GM12878 (cell line): ENCODE measurements around the gene AQP5. TPM values are rescaled to one million over a fixed set of nuclear protein-coding genes. Genes with fewer than 3 reads are reported as not detected.
A peak's percentile ranks its signal among the peaks of the same experiment; 100 is the strongest.

Source experiments
- ATAC-seq: fragments of 200-7000 bp; cut with Tn5 transposase; 3 replicates; pipeline ENCODE4 v1.9.1; 2020; ENCODE audit warnings: mild to moderate bottlenecking, moderate library complexity
- BruUV-seq: library from RNA; stranded (reverse); fragments of 400-500 nt; replicated peaks from 2 replicates; lab custom pipeline; 2021; lab: Mats Ljungman, UMichigan
- CTCF ChIA-PET: fragments of 300-600 bp; sonication (Branson Sonifier 250); formaldehyde crosslinking; extraction: SDS; loops from one replicate; lab custom pipeline; 2021; ENCODE audit warnings: inconsistent platforms; lab: Yijun Ruan, JAX
- POLR2A ChIA-PET: fragments of 350-600 bp; formaldehyde crosslinking; extraction: SDS; loops from one replicate; lab custom pipeline; 2021; ENCODE audit warnings: inconsistent platforms; lab: Charles Lee
- RAD21 ChIA-PET: fragments of 300-600 bp; sonication (Branson Sonifier 250); formaldehyde crosslinking; loops from one replicate; lab custom pipeline; 2023; ENCODE audit warnings: antibody characterized with exemption; ENCODE audit not compliant: unreplicated experiment; lab: Charles Lee
- SMC1A ChIA-PET: fragments of 300-600 bp; sonication (Branson Sonifier 250); formaldehyde crosslinking; loops from one replicate; lab custom pipeline; 2023; ENCODE audit not compliant: unreplicated experiment, uncharacterized antibody; lab: Charles Lee
- DNase-seq: peaks from one replicate; pipeline ENCODE4 v3.0.0-alpha.2; 2011; ENCODE audit warnings: low read depth, low spot score
- FAIRE-seq: peaks from 3 replicates; lab custom pipeline; 2011; peaks lifted over from hg19 to GRCh38; lab: Jason Lieb, UNC
- H2AFZ ChIP-seq: 2 replicates; pipeline ENCODE4 v1.6.0; 2011; ENCODE audit warnings: low read depth, low read length, control low read depth; ENCODE audit not compliant: control insufficient read depth
- H3K27ac ChIP-seq: 2 replicates; pipeline ENCODE4 v1.5.1; 2011; ENCODE audit warnings: control low read depth; ENCODE audit not compliant: control insufficient read depth, insufficient read depth
- H3K27me3 ChIP-seq, 2 experiments: replicated peaks in 1 of 2; 2 replicates each; pipeline versions ENCODE4 v1.6.0 to v1.6.1; 2011; ENCODE audit warnings: low read length in 1 of 2; ENCODE audit not compliant: control insufficient read depth in 2 of 2, insufficient read depth in 2 of 2
- H3K36me3 ChIP-seq, 2 experiments: 2 replicates each; pipeline ENCODE4 v1.5.1; 2011; ENCODE audit warnings: low read length in 1 of 2; ENCODE audit not compliant: control insufficient read depth in 2 of 2, insufficient read depth in 2 of 2
- H3K4me1 ChIP-seq: 2 replicates; pipeline ENCODE4 v1.6.1; 2011; ENCODE audit warnings: mild to moderate bottlenecking, low read length, moderate library complexity, mixed read lengths; ENCODE audit not compliant: control insufficient read depth, insufficient read depth
- H3K4me2 ChIP-seq: 2 replicates; pipeline ENCODE4 v1.6.0; 2011; ENCODE audit warnings: control low read depth; ENCODE audit not compliant: control insufficient read depth, insufficient read depth
- H3K4me3 ChIP-seq: fragments of 200-600 bp; sonication (generic); 2 replicates; pipeline ENCODE4 v1.5.1; 2016
- H3K79me2 ChIP-seq: 2 replicates; pipeline ENCODE4 v1.6.0; 2011; ENCODE audit warnings: low read length; ENCODE audit not compliant: control insufficient read depth, insufficient read depth
- H3K9ac ChIP-seq: 2 replicates; pipeline ENCODE4 v1.8.0; 2011; ENCODE audit warnings: low read length, control low read depth, mixed read lengths; ENCODE audit not compliant: control insufficient read depth, insufficient read depth
- H3K9me3 ChIP-seq: replicated peaks from 3 replicates; pipeline ENCODE4 v1.5.1; 2011; ENCODE audit warnings: mild to moderate bottlenecking, low read length; ENCODE audit not compliant: control insufficient read depth, insufficient read depth
- H4K20me1 ChIP-seq: 2 replicates; pipeline ENCODE4 v1.6.0; 2011; ENCODE audit not compliant: control insufficient read depth, insufficient read depth
- CBX3 ChIP-seq: fragments of 200-600 bp; sonication (generic); IDR thresholded peaks from 2 replicates; pipeline ENCODE4 v1.6.1; 2016; ENCODE audit warnings: low read depth, borderline replicate concordance
- FOXK2 ChIP-seq: fragments of 450-650 bp; IDR thresholded peaks from 2 replicates; pipeline ENCODE4 v1.6.1; 2017; ENCODE audit warnings: mild to moderate bottlenecking, moderate library complexity
- HDAC2 ChIP-seq: fragments of 200-600 bp; sonication (generic); IDR thresholded peaks from 2 replicates; pipeline ENCODE4 v1.6.1; 2017
- IKZF2 ChIP-seq, 2 experiments: fragments of 450-650 bp; IDR thresholded peaks; 2 replicates each; pipeline ENCODE4 v1.6.1; 2017; ENCODE audit warnings: mild to moderate bottlenecking in 2 of 2, moderate library complexity in 2 of 2
- JUND ChIP-seq: IDR thresholded peaks from 2 replicates; pipeline ENCODE4 v1.6.1; 2012; ENCODE audit warnings: low read depth, mild to moderate bottlenecking, low read length, improper control_type of control experiment, moderate library complexity
- MEF2B ChIP-seq: fragments of 450-650 bp; IDR thresholded peaks from 2 replicates; pipeline ENCODE4 v1.6.1; 2018; ENCODE audit warnings: mild to moderate bottlenecking, moderate library complexity; ENCODE audit not compliant: partially characterized antibody, poor library complexity, severe bottlenecking
- MLLT1 ChIP-seq: fragments of 450-650 bp; IDR thresholded peaks from 2 replicates; pipeline ENCODE4 v1.6.1; 2016; ENCODE audit warnings: mild to moderate bottlenecking
- MXI1 ChIP-seq: fragments of 150-350 bp; IDR thresholded peaks from 2 replicates; pipeline ENCODE4 v1.6.1; 2011; ENCODE audit warnings: low read depth, mild to moderate bottlenecking, inconsistent platforms, low read length, improper control_type of control experiment
- NFIC ChIP-seq: IDR thresholded peaks from 2 replicates; pipeline ENCODE4 v1.6.1; 2012; ENCODE audit warnings: low read depth, mild to moderate bottlenecking, inconsistent platforms, low read length, moderate library complexity
- POU2F2 ChIP-seq: IDR thresholded peaks from 3 replicates; pipeline ENCODE4 v1.6.1; 2011; ENCODE audit warnings: low read depth, mild to moderate bottlenecking, low read length, borderline replicate concordance
- RB1 ChIP-seq: fragments of 450-650 bp; formaldehyde crosslinking; IDR thresholded peaks from 2 replicates; pipeline ENCODE4 v1.6.1; 2017; ENCODE audit warnings: mild to moderate bottlenecking, borderline replicate concordance
- RBBP5 ChIP-seq: fragments of 200-600 bp; sonication (generic); conservative IDR thresholded peaks from 2 replicates; pipeline ENCODE4 v1.6.1; 2016
- SMAD1 ChIP-seq: fragments of 450-650 bp; IDR thresholded peaks from 2 replicates; pipeline ENCODE4 v1.6.1; 2018; ENCODE audit warnings: mild to moderate bottlenecking, low read depth; ENCODE audit not compliant: partially characterized antibody
- SPI1 ChIP-seq: IDR thresholded peaks from 2 replicates; pipeline ENCODE4 v1.6.1; 2011; ENCODE audit warnings: low read depth, mild to moderate bottlenecking, low read length, moderate library complexity, borderline replicate concordance; ENCODE audit not compliant: insufficient read depth
- STAT1 ChIP-seq: fragments of 450-650 bp; conservative IDR thresholded peaks from 2 replicates; pipeline ENCODE4 v1.6.1; 2014; ENCODE audit warnings: antibody characterized with exemption, mild to moderate bottlenecking
- WGBS: methylation state at CpG from one replicate; pipeline ENCODE4 v1.1.6; 2016; ENCODE audit warnings: low lambda C conversion rate; ENCODE audit not compliant: insufficient replicate concordance, insufficient coverage; ENCODE audit errors: missing lambda C conversion rate; 5-methylcytosine and 5-hydroxymethylcytosine counted together
- in situ Hi-C: fragments of 300-500 bp; cut with MboI; formaldehyde crosslinking; loops from 9 replicates; pipeline ENCODE4 v1.14.3; 2018; ENCODE audit warnings: mixed read lengths
- intact Hi-C: fragments of 100-400 bp; cut with micrococcal nuclease; formaldehyde crosslinking; loops from one replicate; pipeline ENCODE4 v1.14.2; 2022; ENCODE audit not compliant: unreplicated experiment
- polyA plus RNA-seq, 11 experiments: library from polyadenylated mRNA; depleted of rRNA in 4 of 11; unstranded in 6 of 11; stranded (reverse) in 5 of 11; fragments of >200 nt; fragmentation: Nextera tagmentation in 4 of 11; fragmentation: Illumina TruSeq in 1 of 11; extraction: Ambion mirVana in 4 of 11; extraction: Trizol in 1 of 11; gene quantifications; 1 replicate in 1 of 11; 2 replicates in 10 of 11; pipeline versions ENCODE4 v1.2.1 to v1.2.3, GENCODE V29; 2011 to 2016; ENCODE audit warnings: inconsistent platforms in 2 of 11, missing spikeins in 2 of 11, low read depth in 1 of 11
- total RNA-seq, 4 experiments: library from RNA; depleted of rRNA in 3 of 4; stranded (reverse); fragments of >200 nt in 3 of 4; fragmentation: Illumina TruSeq in 1 of 4; extraction: Trizol in 1 of 4; gene quantifications; 2 replicates each; pipeline versions ENCODE4 v1.2.1 to v1.2.3, GENCODE V29; 2013 to 2021

The AQP5 gene
- total and polyA plus RNA-seq, 10 of the 15 experiments (the other 5 are each of a cell fraction or from before 2014, with no cell fraction given): not detected

- TF ChIP-seq NFIC (no peak), SMAD1 (no peak), RBBP5 (no peak), MLLT1 (no peak), MXI1 (no peak), MEF2B (no peak), RB1 (no peak), POU2F2 (no peak), HDAC2 (no peak), CBX3 (no peak), FOXK2 (no peak), STAT1 (no peak), JUND (no peak), SPI1 (no peak), IKZF2 (IDR thresholded peaks at IDR 0.05) (no peak)
- in situ Hi-C loops: loop anchor here (5.0 kb wide), 1 partner anchor 93 kb away; no protein-coding TSS in a partner anchor
- ChIA-PET SMC1A (no interaction called here), POLR2A (no interaction called here), CTCF (interaction anchor here (0.8 to 1.6 kb wide), 2 partner anchors 8 to 101 kb away, joined by 3 to 4 read pairs; no protein-coding TSS in a partner anchor), RAD21 (interaction anchor here (1.0 kb wide), 1 partner anchor 65 kb away, joined by 3 read pairs; no protein-coding TSS in a partner anchor)
- Histone ChIP-seq H2AFZ (no peak overlapping the region), H3K27me3 (peaks cover 0 to 1% of the 10 kb centered on the region in 2 experiments; a peak in 1 of 4 replicates), H3K4me1 (no peaks in the 10 kb centered on the region), H3K9ac (no peak overlapping the region), H4K20me1 (no peaks in the 10 kb centered on the region), H3K4me2 (no peak overlapping the region), H3K4me3 (no peak overlapping the region), H3K36me3 (no peaks in the 10 kb centered on the region), H3K27ac (no peak overlapping the region), H3K9me3 (no peaks in the 10 kb centered on the region), H3K79me2 (no peaks in the 10 kb centered on the region)
- DNase-seq (no peak), ATAC-seq (peak; percentile 39), FAIRE-seq (no peak)
- no TSS peak for BruUV-seq
- WGBS: 68% methylated on average over 15 of the region's 15 CpGs
- intact Hi-C loops: no loop called here
Measured at GRCh38 chr12:49974231-49974675, 12.6 kb downstream of the AQP5 start.
